ENCODE results near the gene SRD5A1. TPM values are rescaled to one million over a fixed set of nuclear protein-coding genes. Genes with fewer than 3 reads are reported as not detected.

Gene SRD5A1
- total RNA-seq, 1 experiment from 2014 or later = 24.7 TPM

DNA sequence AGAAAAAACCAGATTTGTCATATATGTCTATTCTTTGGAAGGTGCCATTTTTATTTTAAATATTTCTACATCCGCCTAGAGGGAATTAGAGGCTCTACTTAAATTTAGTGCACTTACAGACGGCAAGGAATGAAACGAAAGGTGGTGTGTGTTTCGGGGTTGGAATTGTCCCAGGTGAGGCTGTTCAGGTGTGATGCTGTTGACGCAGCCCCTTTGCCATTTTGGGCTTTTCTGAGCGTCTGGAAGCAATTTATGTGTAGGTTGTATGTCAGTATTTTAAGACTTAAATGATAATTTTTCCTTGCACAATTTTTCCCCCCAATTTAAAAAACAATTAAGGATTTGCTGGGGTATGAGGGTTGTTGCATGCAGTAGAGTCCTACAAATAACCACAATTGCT, 82.0 kb downstream of the SRD5A1 start:
- intact Hi-C loops (cut with micrococcal nuclease) = no loop called here
- no TSS peak for BruUV-seq (replicated peaks)
- peaks cover 15 to 29% of the 10 kb centered on the region in 2 experiments for H3K4me1 ChIP-seq (ENCODE audit: control insufficient read depth in 1 of 2, insufficient read depth in 2 of 2, low read length in 2 of 2)
- H3K9ac ChIP-seq (ENCODE audit: low read length) = peak overlapping the region; percentile 66; the same call in 1 of the 2 replicates
- ChIA-PET RAD21 (ENCODE audit: low non-redundant PET in 1 of 2, low total read pairs in 2 of 2, uncharacterized antibody in 2 of 2, unreplicated experiment in 2 of 2) (no interaction called here), CTCF (no interaction called here), POLR2A (no interaction called here)
- DNase-seq (ENCODE audit: low read depth, low spot score) (no peak), ATAC-seq (no peak)
- peak overlapping the region; percentile 84 for H3K4me2 ChIP-seq (ENCODE audit: low read length)
- no peak overlapping the region for H2AFZ ChIP-seq (ENCODE audit: low read depth, low read length, poor library complexity, severe bottlenecking)
- peaks cover 22% of the 10 kb centered on the region for H4K20me1 ChIP-seq (ENCODE audit: insufficient read depth)
- peaks cover 60% of the 10 kb centered on the region for H3K79me2 ChIP-seq (ENCODE audit: insufficient read depth, low read length)
- TF ChIP-seq JUND (IDR thresholded peaks at IDR 0.05) = no peak
- TF ChIP-seq POLR2A (IDR thresholded peaks at IDR 0.05; ENCODE audit: borderline replicate concordance, extremely low read depth, insufficient read depth, insufficient read length) = no peak
- no peak for TF ChIP-seq EZH2 (IDR thresholded peaks at IDR 0.05)
- TF ChIP-seq, protein P1, sequence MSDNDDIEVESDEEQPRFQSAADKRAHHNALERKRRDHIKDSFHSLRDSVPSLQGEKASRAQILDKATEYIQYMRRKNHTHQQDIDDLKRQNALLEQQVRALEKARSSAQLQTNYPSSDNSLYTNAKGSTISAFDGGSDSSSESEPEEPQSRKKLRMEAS (IDR thresholded peaks at IDR 0.05) = no peak
- H3K9me3 ChIP-seq (ENCODE audit: control insufficient read depth in 1 of 2, insufficient read depth in 1 of 2, low read depth in 1 of 2, low read length in 2 of 2) = no peaks in the 10 kb centered on the region
- no peaks in the 10 kb centered on the region for H3K27me3 ChIP-seq (ENCODE audit: insufficient read depth, low read length)
- H3K27ac ChIP-seq (ENCODE audit: low read depth, low read length) = no peak overlapping the region
- H3K9me2 ChIP-seq (ENCODE audit: insufficient read depth) = no peaks in the 10 kb centered on the region
- peaks cover 3 to 28% of the 10 kb centered on the region in 2 experiments; a peak in 2 of 4 replicates for H3K36me3 ChIP-seq (ENCODE audit: control insufficient read depth in 1 of 2, insufficient read depth in 2 of 2, low read length in 2 of 2)
- peak overlapping the region; percentile 75 for H3K4me3 ChIP-seq (replicated peaks in 1 of 2; ENCODE audit: low read depth in 1 of 2, low read length in 2 of 2)

DNA sequence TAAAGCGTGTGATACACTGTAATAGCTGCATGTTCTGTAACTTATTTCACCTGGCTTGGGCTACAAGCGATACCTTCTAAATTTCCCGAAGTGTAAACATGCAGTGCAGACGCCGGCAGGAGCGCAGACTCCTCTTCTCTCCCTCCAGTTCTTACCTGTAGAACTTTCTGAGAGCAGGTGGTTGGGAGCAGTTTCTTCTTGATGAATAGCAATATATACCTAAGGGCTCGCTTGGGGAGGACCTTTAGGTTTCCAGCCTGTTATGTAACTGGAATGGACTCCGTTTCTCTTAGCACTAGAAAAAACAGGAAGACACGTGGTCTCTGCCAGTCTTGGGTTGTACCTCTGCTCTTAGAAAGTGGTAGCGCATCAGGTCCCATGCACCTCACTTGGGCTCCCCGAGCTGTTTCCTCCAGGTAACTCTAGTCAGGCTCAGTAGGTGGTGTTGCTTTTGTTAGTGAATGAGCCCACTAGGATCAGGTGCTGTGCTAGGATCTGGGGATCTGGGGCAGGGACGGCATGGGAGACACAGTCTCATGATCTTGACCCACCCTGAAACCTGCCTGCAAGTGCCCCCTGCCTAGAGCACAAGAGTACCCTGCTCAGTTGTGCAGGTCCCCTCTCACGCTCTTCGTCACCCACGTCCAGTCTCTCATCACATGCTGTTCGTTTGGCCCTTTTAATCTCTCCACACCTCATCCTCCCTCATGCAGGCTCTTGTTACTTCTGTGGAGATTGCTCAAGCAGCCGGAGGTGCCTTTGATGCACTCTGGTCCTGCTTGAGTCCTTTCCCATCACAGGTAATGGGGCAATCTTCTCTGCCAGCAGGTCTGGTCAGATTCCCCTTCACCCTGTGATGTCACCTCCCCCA, 82.8 kb downstream of the SRD5A1 start:
- H3K4me3 ChIP-seq (replicated peaks in 1 of 2; ENCODE audit: low read depth in 1 of 2, low read length in 2 of 2) = peak overlapping the region; percentile 5 to 75; a peak in 2 of 4 replicates
- H3K4me2 ChIP-seq (ENCODE audit: low read length) = peak overlapping the region; percentile 84
- ChIA-PET CTCF (no interaction called here), POLR2A (no interaction called here), RAD21 (ENCODE audit: low non-redundant PET in 1 of 2, low total read pairs in 2 of 2, uncharacterized antibody in 2 of 2, unreplicated experiment in 2 of 2) (no interaction called here)
- no peak overlapping the region for H2AFZ ChIP-seq (ENCODE audit: low read depth, low read length, poor library complexity, severe bottlenecking)
- TF ChIP-seq SIN3A (IDR thresholded peaks at IDR 0.05; ENCODE audit: low read depth) (no peak), ELF1 (IDR thresholded peaks at IDR 0.05; ENCODE audit: borderline replicate concordance, low read depth) (no peak), CEBPB (IDR thresholded peaks at IDR 0.05; ENCODE audit: low read depth) (no peak), ZFX (IDR thresholded peaks at IDR 0.05) (no peak), FOSL1 (IDR thresholded peaks at IDR 0.05; ENCODE audit: low read depth) (no peak), RAD21 (IDR thresholded peaks at IDR 0.05; ENCODE audit: low read depth) (no peak)
- H3K9me3 ChIP-seq (ENCODE audit: control insufficient read depth in 1 of 2, insufficient read depth in 1 of 2, low read depth in 1 of 2, low read length in 2 of 2) = no peaks in the 10 kb centered on the region
- H3K4me1 ChIP-seq (ENCODE audit: control insufficient read depth in 1 of 2, insufficient read depth in 2 of 2, low read length in 2 of 2) = peaks cover 14 to 29% of the 10 kb centered on the region in 2 experiments
- peak overlapping the region; percentile 66; the same call in 1 of the 2 replicates for H3K9ac ChIP-seq (ENCODE audit: low read length)
- ATAC-seq (no peak), DNase-seq (ENCODE audit: low read depth, low spot score) (no peak)
- BruUV-seq (replicated peaks) = no TSS peak
- H3K27ac ChIP-seq (ENCODE audit: low read depth, low read length) = no peak overlapping the region
- intact Hi-C loops (cut with micrococcal nuclease) = no loop called here
- peaks cover 22% of the 10 kb centered on the region for H4K20me1 ChIP-seq (ENCODE audit: insufficient read depth)
- peaks cover 68% of the 10 kb centered on the region for H3K79me2 ChIP-seq (ENCODE audit: insufficient read depth, low read length)
- no peaks in the 10 kb centered on the region for H3K27me3 ChIP-seq (ENCODE audit: insufficient read depth, low read length)
- no peaks in the 10 kb centered on the region for H3K9me2 ChIP-seq (ENCODE audit: insufficient read depth)
- peaks cover 3 to 28% of the 10 kb centered on the region in 2 experiments; a peak in 2 of 4 replicates for H3K36me3 ChIP-seq (ENCODE audit: control insufficient read depth in 1 of 2, insufficient read depth in 2 of 2, low read length in 2 of 2)

Data from HCT116 (cell line).